Hematopoietic multipotent progenitor cell (in vitro differentiated cells): ENCODE measurements around the gene ACOT12. TPM values are rescaled to one million over a fixed set of nuclear protein-coding genes. Genes with fewer than 3 reads are reported as not detected.
A peak's percentile ranks its signal among the peaks of the same experiment; 100 is the strongest.
"Not testable (repeated sequence)": the region's sequence is repeated elsewhere in the genome, so short reads cannot be mapped to it uniquely, and the experiment has no call there.

ENCODE experiments used
- DNase-seq, 3 donors: peaks; one replicate each; pipeline ENCODE4 v3.0.0-alpha.2; 2011 to 2015; ENCODE audit warnings: low read depth in 2 of 3, low spot score in 2 of 3
- total RNA-seq: library from RNA; depleted of rRNA; stranded (reverse); fragments of >200 nt; gene quantifications from one replicate; pipeline ENCODE4 v1.2.3, GENCODE V29; 2012

ACOT12 gene
- total RNA-seq, 1 donor = under 0.01 TPM

GRCh38 chr5:81345411-81346003, 48.4 kb downstream of the ACOT12 start:
- no peak for DNase-seq

- no peak for DNase-seq
Measured at GRCh38 chr5:81344736-81345135, 49.2 kb downstream of the ACOT12 start.

- not testable (repeated sequence) for DNase-seq
Measured at GRCh38 chr5:81338213-81338612, 55.7 kb downstream of the ACOT12 start.

- no peak for DNase-seq
Measured at GRCh38 chr5:81337803-81338202, 56.1 kb downstream of the ACOT12 start.

- no peak for DNase-seq
Measured at GRCh38 chr5:81336556-81336955, 57.4 kb downstream of the ACOT12 start.

GRCh38 chr5:81335946-81336345, 58.0 kb downstream of the ACOT12 start:
- DNase-seq = no peak

- no peak for DNase-seq
Measured at GRCh38 chr5:81334304-81335061, 59.5 kb downstream of the ACOT12 start.

GRCh38 chr5:81326554-81326953, 67.4 kb downstream of the ACOT12 start:
- no peak for DNase-seq

- no peak for DNase-seq
Measured at GRCh38 chr5:81317536-81317935, 76.4 kb downstream of the ACOT12 start.

- DNase-seq = no peak
Measured at GRCh38 chr5:81316571-81316970, 77.4 kb downstream of the ACOT12 start.

GRCh38 chr5:81315830-81316229, 78.1 kb downstream of the ACOT12 start:
- DNase-seq = no peak

GRCh38 chr5:81315336-81315735, 78.6 kb downstream of the ACOT12 start:
- DNase-seq = no peak

GRCh38 chr5:81314581-81314980, 79.4 kb downstream of the ACOT12 start:
- no peak for DNase-seq

GRCh38 chr5:81313686-81314085, 80.2 kb downstream of the ACOT12 start:
- no peak for DNase-seq

- DNase-seq = no peak
Measured at GRCh38 chr5:81313278-81313677, 80.7 kb downstream of the ACOT12 start.

- DNase-seq = no peak
Measured at GRCh38 chr5:81310402-81311063, 83.4 kb downstream of the ACOT12 start.

GRCh38 chr5:81308836-81309235, 85.1 kb downstream of the ACOT12 start:
- DNase-seq = no peak

- no peak for DNase-seq
Measured at GRCh38 chr5:81305785-81306184, 88.1 kb downstream of the ACOT12 start.

GRCh38 chr5:81303563-81303962, 90.4 kb downstream of the ACOT12 start:
- DNase-seq = no peak

- DNase-seq = no peak
Measured at GRCh38 chr5:81302596-81302995, 91.3 kb downstream of the ACOT12 start.

GRCh38 chr5:81301271-81302015, 92.5 kb downstream of the ACOT12 start, which contains the start of gene ZCCHC9:
Gene ZCCHC9, plus strand, starts transcription at chr5:81301587. Its CDS starts 3,171 bp downstream, at chr5:81304758.
- peak; percentile 84 to 98 (median 97) for DNase-seq
